HepG2 (cell line): ENCODE measurements around the gene ERCC5. TPM values are rescaled to one million over a fixed set of nuclear protein-coding genes. Genes with fewer than 3 reads are reported as not detected.

Source experiments
- FLYWCH1 ChIP-seq: sonication (generic); formaldehyde crosslinking; IDR thresholded peaks from 2 replicates; pipeline ENCODE4 v1.8.1; 2023; ENCODE audit warnings: mild to moderate bottlenecking, missing genetic modification reagents
- POLR2G ChIP-seq: fragments of 200-400 bp; formaldehyde crosslinking; IDR thresholded peaks from 2 replicates; pipeline ENCODE4 v1.6.1; 2018; ENCODE audit warnings: mild to moderate bottlenecking, low read depth, low read length, moderate library complexity
- PTBP1 ChIP-seq: fragments of 200-400 bp; formaldehyde crosslinking; IDR thresholded peaks from 2 replicates; pipeline ENCODE4 v1.6.1; 2018; ENCODE audit warnings: low read length, low read depth; ENCODE audit not compliant: poor library complexity, severe bottlenecking
- RAD51 ChIP-seq: fragments of 450-650 bp; IDR thresholded peaks from 2 replicates; pipeline ENCODE4 v1.6.1; 2016; ENCODE audit warnings: borderline replicate concordance
- ZBTB1 ChIP-seq: sonication (generic); formaldehyde crosslinking; IDR thresholded peaks from 2 replicates; pipeline ENCODE4 v1.4.0; 2020; ENCODE audit warnings: missing genetic modification reagents, borderline replicate concordance
- ZKSCAN8 ChIP-seq: IDR thresholded peaks from 2 replicates; pipeline ENCODE4 v1.6.1; 2016; ENCODE audit warnings: borderline replicate concordance, missing genetic modification reagents, missing compliant biosample characterization
- ZNF383 ChIP-seq: sonication (generic); formaldehyde crosslinking; IDR thresholded peaks from 2 replicates; pipeline ENCODE4 v1.4.0; 2020; ENCODE audit warnings: missing genetic modification reagents, mild to moderate bottlenecking, borderline replicate concordance
- ZNF577 ChIP-seq: sonication (generic); formaldehyde crosslinking; IDR thresholded peaks from 2 replicates; pipeline ENCODE4 v1.4.0; 2020; ENCODE audit warnings: mild to moderate bottlenecking, low read depth, missing genetic modification reagents, borderline replicate concordance
- ZNF639 ChIP-seq: conservative IDR thresholded peaks from 2 replicates; pipeline ENCODE4 v1.6.1; 2018; ENCODE audit warnings: missing genetic modification reagents
- ZNF775 ChIP-seq: sonication (generic); formaldehyde crosslinking; IDR thresholded peaks from 2 replicates; pipeline ENCODE4 v1.4.0; 2020; ENCODE audit warnings: missing genetic modification reagents, mild to moderate bottlenecking, moderate library complexity, borderline replicate concordance
- polyA plus RNA-seq, 8 experiments: library from polyadenylated mRNA; depleted of rRNA in 3 of 8; stranded (reverse) in 7 of 8; unstranded in 1 of 8; fragments of >200 nt; fragmentation: Illumina TruSeq in 4 of 8; extraction: Trizol in 4 of 8; gene quantifications; 2 replicates each; pipeline versions ENCODE4 v1.2.1 to v1.2.3, GENCODE V29; 2011 to 2016; ENCODE audit warnings: low read depth in 4 of 8, missing spikeins in 1 of 8, mixed read lengths in 1 of 8; ENCODE audit not compliant: insufficient read depth in 1 of 8
- total RNA-seq, 5 experiments: library from RNA; depleted of rRNA; stranded (reverse); fragments of >200 nt; fragmentation: Illumina TruSeq; extraction: Trizol; gene quantifications; 2 replicates each; pipeline ENCODE4 v1.2.3, GENCODE V29; 2016; ENCODE audit warnings: low read depth in 1 of 5
- TF ChIP-seq, protein P1 (sequence below): sonication (generic); formaldehyde crosslinking; IDR thresholded peaks from 2 replicates; pipeline ENCODE4 v1.5.1; 2020; ENCODE audit warnings: mild to moderate bottlenecking, missing genetic modification reagents, borderline replicate concordance
- TF ChIP-seq, protein P2 (sequence below): sonication (generic); formaldehyde crosslinking; conservative IDR thresholded peaks from 2 replicates; pipeline ENCODE4 v1.4.0; 2020; ENCODE audit warnings: mild to moderate bottlenecking, missing genetic modification reagents, moderate library complexity
- TF ChIP-seq, protein P3 (sequence below): fragments of 450-650 bp; IDR thresholded peaks from 2 replicates; pipeline ENCODE4 v1.6.1; 2016
- TF ChIP-seq, protein P4 (sequence below): fragments of 450-650 bp; IDR thresholded peaks from 2 replicates; pipeline ENCODE4 v1.6.1; 2017

Gene ERCC5
- total and polyA plus RNA-seq, 2 of the 13 experiments (the other 11 are each of a cell fraction or from before 2014, with no cell fraction given), result 12.9 to 35.5 TPM

- TF ChIP-seq, protein P1, sequence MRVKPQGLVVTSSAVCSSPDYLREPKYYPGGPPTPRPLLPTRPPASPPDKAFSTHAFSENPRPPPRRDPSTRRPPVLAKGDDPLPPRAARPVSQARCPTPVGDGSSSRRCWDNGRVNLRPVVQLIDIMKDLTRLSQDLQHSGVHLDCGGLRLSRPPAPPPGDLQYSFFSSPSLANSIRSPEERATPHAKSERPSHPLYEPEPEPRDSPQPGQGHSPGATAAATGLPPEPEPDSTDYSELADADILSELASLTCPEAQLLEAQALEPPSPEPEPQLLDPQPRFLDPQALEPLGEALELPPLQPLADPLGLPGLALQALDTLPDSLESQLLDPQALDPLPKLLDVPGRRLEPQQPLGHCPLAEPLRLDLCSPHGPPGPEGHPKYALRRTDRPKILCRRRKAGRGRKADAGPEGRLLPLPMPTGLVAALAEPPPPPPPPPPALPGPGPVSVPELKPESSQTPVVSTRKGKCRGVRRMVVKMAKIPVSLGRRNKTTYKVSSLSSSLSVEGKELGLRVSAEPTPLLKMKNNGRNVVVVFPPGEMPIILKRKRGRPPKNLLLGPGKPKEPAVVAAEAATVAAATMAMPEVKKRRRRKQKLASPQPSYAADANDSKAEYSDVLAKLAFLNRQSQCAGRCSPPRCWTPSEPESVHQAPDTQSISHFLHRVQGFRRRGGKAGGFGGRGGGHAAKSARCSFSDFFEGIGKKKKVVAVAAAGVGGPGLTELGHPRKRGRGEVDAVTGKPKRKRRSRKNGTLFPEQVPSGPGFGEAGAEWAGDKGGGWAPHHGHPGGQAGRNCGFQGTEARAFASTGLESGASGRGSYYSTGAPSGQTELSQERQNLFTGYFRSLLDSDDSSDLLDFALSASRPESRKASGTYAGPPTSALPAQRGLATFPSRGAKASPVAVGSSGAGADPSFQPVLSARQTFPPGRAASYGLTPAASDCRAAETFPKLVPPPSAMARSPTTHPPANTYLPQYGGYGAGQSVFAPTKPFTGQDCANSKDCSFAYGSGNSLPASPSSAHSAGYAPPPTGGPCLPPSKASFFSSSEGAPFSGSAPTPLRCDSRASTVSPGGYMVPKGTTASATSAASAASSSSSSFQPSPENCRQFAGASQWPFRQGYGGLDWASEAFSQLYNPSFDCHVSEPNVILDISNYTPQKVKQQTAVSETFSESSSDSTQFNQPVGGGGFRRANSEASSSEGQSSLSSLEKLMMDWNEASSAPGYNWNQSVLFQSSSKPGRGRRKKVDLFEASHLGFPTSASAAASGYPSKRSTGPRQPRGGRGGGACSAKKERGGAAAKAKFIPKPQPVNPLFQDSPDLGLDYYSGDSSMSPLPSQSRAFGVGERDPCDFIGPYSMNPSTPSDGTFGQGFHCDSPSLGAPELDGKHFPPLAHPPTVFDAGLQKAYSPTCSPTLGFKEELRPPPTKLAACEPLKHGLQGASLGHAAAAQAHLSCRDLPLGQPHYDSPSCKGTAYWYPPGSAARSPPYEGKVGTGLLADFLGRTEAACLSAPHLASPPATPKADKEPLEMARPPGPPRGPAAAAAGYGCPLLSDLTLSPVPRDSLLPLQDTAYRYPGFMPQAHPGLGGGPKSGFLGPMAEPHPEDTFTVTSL (CRISPR knock-in tag), result no peak
- TF ChIP-seq, protein P2, sequence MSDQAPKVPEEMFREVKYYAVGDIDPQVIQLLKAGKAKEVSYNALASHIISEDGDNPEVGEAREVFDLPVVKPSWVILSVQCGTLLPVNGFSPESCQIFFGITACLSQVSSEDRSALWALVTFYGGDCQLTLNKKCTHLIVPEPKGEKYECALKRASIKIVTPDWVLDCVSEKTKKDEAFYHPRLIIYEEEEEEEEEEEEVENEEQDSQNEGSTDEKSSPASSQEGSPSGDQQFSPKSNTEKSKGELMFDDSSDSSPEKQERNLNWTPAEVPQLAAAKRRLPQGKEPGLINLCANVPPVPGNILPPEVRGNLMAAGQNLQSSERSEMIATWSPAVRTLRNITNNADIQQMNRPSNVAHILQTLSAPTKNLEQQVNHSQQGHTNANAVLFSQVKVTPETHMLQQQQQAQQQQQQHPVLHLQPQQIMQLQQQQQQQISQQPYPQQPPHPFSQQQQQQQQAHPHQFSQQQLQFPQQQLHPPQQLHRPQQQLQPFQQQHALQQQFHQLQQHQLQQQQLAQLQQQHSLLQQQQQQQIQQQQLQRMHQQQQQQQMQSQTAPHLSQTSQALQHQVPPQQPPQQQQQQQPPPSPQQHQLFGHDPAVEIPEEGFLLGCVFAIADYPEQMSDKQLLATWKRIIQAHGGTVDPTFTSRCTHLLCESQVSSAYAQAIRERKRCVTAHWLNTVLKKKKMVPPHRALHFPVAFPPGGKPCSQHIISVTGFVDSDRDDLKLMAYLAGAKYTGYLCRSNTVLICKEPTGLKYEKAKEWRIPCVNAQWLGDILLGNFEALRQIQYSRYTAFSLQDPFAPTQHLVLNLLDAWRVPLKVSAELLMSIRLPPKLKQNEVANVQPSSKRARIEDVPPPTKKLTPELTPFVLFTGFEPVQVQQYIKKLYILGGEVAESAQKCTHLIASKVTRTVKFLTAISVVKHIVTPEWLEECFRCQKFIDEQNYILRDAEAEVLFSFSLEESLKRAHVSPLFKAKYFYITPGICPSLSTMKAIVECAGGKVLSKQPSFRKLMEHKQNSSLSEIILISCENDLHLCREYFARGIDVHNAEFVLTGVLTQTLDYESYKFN (CRISPR knock-in tag), result no peak; the same call in 1 of the 2 replicates
- TF ChIP-seq RAD51, result no peak
- TF ChIP-seq ZNF775 (CRISPR knock-in tag), result no peak
- no peak for TF ChIP-seq ZNF383 (CRISPR knock-in tag)
- no peak for TF ChIP-seq ZNF577 (CRISPR knock-in tag)
- TF ChIP-seq, protein P3, sequence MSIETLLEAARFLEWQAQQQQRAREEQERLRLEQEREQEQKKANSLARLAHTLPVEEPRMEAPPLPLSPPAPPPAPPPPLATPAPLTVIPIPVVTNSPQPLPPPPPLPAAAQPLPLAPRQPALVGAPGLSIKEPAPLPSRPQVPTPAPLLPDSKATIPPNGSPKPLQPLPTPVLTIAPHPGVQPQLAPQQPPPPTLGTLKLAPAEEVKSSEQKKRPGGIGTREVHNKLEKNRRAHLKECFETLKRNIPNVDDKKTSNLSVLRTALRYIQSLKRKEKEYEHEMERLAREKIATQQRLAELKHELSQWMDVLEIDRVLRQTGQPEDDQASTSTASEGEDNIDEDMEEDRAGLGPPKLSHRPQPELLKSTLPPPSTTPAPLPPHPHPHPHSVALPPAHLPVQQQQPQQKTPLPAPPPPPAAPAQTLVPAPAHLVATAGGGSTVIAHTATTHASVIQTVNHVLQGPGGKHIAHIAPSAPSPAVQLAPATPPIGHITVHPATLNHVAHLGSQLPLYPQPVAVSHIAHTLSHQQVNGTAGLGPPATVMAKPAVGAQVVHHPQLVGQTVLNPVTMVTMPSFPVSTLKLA, result no peak; the same call in 1 of the 2 replicates
- TF ChIP-seq ZNF639, result no peak
- TF ChIP-seq POLR2G, result peak; percentile 71
- TF ChIP-seq ZBTB1 (CRISPR knock-in tag), result no peak
- TF ChIP-seq ZKSCAN8 (CRISPR knock-in tag), result no peak
- no peak for TF ChIP-seq PTBP1
- no peak for TF ChIP-seq FLYWCH1 (CRISPR knock-in tag)
- TF ChIP-seq, protein P4, sequence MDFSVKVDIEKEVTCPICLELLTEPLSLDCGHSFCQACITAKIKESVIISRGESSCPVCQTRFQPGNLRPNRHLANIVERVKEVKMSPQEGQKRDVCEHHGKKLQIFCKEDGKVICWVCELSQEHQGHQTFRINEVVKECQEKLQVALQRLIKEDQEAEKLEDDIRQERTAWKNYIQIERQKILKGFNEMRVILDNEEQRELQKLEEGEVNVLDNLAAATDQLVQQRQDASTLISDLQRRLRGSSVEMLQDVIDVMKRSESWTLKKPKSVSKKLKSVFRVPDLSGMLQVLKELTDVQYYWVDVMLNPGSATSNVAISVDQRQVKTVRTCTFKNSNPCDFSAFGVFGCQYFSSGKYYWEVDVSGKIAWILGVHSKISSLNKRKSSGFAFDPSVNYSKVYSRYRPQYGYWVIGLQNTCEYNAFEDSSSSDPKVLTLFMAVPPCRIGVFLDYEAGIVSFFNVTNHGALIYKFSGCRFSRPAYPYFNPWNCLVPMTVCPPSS, result no peak
Observed at GRCh38 chr13:102798581-102799425, 47.0 kb upstream of the ERCC5 start, which contains the start of the genes BIVM and POGLUT2 (continued).
